SK-N-SH treated with all-trans-retinoic acid at 6 μM for 48 hours (cell line): ENCODE data around the gene PRSS33.

Source experiments
- ARNTL ChIP-seq: fragments of 450-650 bp; formaldehyde crosslinking; IDR thresholded peaks from 2 replicates; pipeline ENCODE4 v1.5.0; 2020; ENCODE audit warnings: low read depth, mild to moderate bottlenecking, moderate library complexity, borderline replicate concordance
- BACH2 ChIP-seq: fragments of 250-450 bp; sonication (Bioruptor Pico); IDR thresholded peaks from 2 replicates; pipeline ENCODE4 v1.9.0; 2021; ENCODE audit warnings: mild to moderate bottlenecking, borderline replicate concordance
- CREB5 ChIP-seq: fragments of 250-450 bp; sonication (Bioruptor Pico); IDR thresholded peaks from 2 replicates; pipeline ENCODE4 v1.5.1; 2020; ENCODE audit warnings: low read depth, mild to moderate bottlenecking, moderate library complexity
- OSR1 ChIP-seq: fragments of 250-450 bp; sonication (Bioruptor Pico); IDR thresholded peaks from 2 replicates; pipeline ENCODE4 v1.8.0; 2022; ENCODE audit warnings: moderate library complexity, mild to moderate bottlenecking, inconsistent platforms
- PATZ1 ChIP-seq: fragments of 250-450 bp; sonication (Bioruptor Pico); IDR thresholded peaks from 2 replicates; pipeline ENCODE4 v1.8.0; 2020; ENCODE audit warnings: mild to moderate bottlenecking, moderate library complexity, borderline replicate concordance
- POU6F1 ChIP-seq: fragments of 250-450 bp; sonication (Bioruptor Pico); IDR thresholded peaks from 2 replicates; pipeline ENCODE4 v1.8.0; 2021; ENCODE audit warnings: low read depth, mild to moderate bottlenecking, moderate library complexity, borderline replicate concordance
- RARB ChIP-seq: fragments of 250-450 bp; sonication (Bioruptor Pico); IDR thresholded peaks from 2 replicates; pipeline ENCODE4 v1.8.0; 2021; ENCODE audit warnings: mild to moderate bottlenecking, moderate library complexity
- TCF4 ChIP-seq: fragments of 250-450 bp; sonication (Bioruptor Pico); IDR thresholded peaks from 2 replicates; pipeline ENCODE4 v1.8.0; 2021; ENCODE audit warnings: mild to moderate bottlenecking, moderate library complexity, borderline replicate concordance
- ZFP3 ChIP-seq: fragments of 250-450 bp; sonication (Bioruptor Pico); IDR thresholded peaks from 2 replicates; pipeline ENCODE4 v1.5.0; 2020; ENCODE audit warnings: mild to moderate bottlenecking, moderate library complexity
- ZFP30 ChIP-seq: fragments of 450-650 bp; formaldehyde crosslinking; IDR thresholded peaks from 2 replicates; pipeline ENCODE4 v1.5.0; 2022; ENCODE audit warnings: mild to moderate bottlenecking, moderate library complexity

GRCh38 chr16:2831203-2831602, 43.8 kb upstream of the PRSS33 start:
- TF ChIP-seq TCF4 (no peak), ZFP3 (CRISPR knock-in tag) (no peak), ZFP30 (CRISPR knock-in tag) (no peak), POU6F1 (CRISPR knock-in tag) (no peak), ARNTL (CRISPR knock-in tag) (no peak), OSR1 (CRISPR knock-in tag) (no peak), PATZ1 (CRISPR knock-in tag) (no peak), CREB5 (CRISPR knock-in tag) (no peak), RARB (CRISPR knock-in tag) (no peak), BACH2 (CRISPR knock-in tag) (no peak)
